GM10266 (cell line): ENCODE data around the gene TCF7.

Experiments used
- DNase-seq: peaks from one replicate; pipeline ENCODE4 v3.0.0; 2012; ENCODE audit errors: extremely low spot score
- TF ChIP-seq, protein P1 (sequence below): IDR thresholded peaks from 2 replicates; pipeline ENCODE4 v1.5.1; 2012; ENCODE audit warnings: mild to moderate bottlenecking, low read depth; ENCODE audit not compliant: control insufficient read depth, insufficient read depth; ENCODE audit errors: missing control alignments

The TCF7 gene

GRCh38 chr5:134132372-134133187 is 18.1 kb downstream of the TCF7 start:
- TF ChIP-seq, protein P1, sequence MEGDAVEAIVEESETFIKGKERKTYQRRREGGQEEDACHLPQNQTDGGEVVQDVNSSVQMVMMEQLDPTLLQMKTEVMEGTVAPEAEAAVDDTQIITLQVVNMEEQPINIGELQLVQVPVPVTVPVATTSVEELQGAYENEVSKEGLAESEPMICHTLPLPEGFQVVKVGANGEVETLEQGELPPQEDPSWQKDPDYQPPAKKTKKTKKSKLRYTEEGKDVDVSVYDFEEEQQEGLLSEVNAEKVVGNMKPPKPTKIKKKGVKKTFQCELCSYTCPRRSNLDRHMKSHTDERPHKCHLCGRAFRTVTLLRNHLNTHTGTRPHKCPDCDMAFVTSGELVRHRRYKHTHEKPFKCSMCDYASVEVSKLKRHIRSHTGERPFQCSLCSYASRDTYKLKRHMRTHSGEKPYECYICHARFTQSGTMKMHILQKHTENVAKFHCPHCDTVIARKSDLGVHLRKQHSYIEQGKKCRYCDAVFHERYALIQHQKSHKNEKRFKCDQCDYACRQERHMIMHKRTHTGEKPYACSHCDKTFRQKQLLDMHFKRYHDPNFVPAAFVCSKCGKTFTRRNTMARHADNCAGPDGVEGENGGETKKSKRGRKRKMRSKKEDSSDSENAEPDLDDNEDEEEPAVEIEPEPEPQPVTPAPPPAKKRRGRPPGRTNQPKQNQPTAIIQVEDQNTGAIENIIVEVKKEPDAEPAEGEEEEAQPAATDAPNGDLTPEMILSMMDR = peak; percentile 61
- peak; percentile 65 for DNase-seq

GRCh38 chr5:134133188-134133994 is 18.9 kb downstream of the TCF7 start:
- DNase-seq = no peak
- TF ChIP-seq, protein P1 = no peak

- DNase-seq = no peak
- TF ChIP-seq, protein P1 = no peak
Observed at GRCh38 chr5:134133995-134134541, 19.6 kb downstream of the TCF7 start.

- TF ChIP-seq, protein P1 = no peak
Observed at GRCh38 chr5:134135091-134135655, 20.7 kb downstream of the TCF7 start.

DNA sequence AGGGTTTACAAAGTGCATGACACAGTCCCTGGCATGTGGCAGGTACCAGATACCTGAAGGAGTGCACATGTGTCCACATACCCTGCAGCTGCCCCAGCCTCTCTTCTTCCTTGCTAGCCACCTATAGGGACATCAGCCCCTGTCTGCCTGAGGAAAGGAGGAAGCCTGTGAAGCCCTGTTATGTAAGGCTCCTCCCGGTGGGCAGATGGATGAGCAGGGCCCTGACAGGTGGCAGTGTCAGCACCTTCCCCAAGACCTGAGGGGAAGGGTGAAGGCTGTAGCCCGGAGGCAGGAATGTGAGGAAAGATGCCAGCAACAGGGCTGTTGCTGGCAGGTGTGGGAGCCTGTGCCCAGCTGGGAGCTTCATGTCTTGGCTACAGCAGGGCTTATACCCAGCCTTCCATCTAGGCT is 21.7 kb downstream of the TCF7 start:
- DNase-seq = no peak
- TF ChIP-seq, protein P1 = no peak

More at GRCh38 chr5:134135091-134135655, 20.7 kb downstream of the TCF7 start:
- no peak for DNase-seq

DNA sequence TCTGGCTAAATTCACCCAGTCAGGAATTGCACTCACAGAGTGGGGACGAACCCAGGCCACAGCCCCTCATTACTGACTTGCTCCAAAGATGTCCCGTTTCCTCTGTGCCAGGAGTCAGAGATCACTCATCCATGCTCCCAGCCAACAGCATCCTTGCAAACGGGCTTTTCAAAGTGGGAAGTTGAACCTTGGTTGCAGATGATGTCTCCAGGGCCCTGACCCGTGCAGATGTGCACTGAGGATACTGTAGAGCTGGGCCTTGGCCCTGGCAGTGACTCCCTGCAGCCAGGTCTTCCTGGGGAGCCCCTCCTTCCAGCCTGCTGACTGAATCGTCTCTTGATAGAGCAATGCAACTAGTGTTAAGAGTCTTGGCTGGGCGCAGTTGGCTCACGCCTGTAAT is 22.3 kb downstream of the TCF7 start:
- no peak for DNase-seq
- TF ChIP-seq, protein P1 = no peak
